Vagina (tissue), 2 donors: Measurements from ENCODE around the gene SH3BGRL2.

Experiments used
- POLR2A ChIP-seq, 2 donors: fragments of 450-650 bp; IDR thresholded peaks; one replicate each; pipeline ENCODE4 v1.6.1; 2017; ENCODE audit warnings: antibody characterized with exemption in 2 of 2, mild to moderate bottlenecking in 2 of 2, moderate library complexity in 2 of 2
- POLR2AphosphoS5 ChIP-seq, 2 donors: sonication (generic); formaldehyde crosslinking; IDR thresholded peaks; one replicate each; pipeline ENCODE4 v1.9.0; 2017; ENCODE audit warnings: antibody characterized with exemption in 2 of 2, mild to moderate bottlenecking in 2 of 2, low read depth in 1 of 2; ENCODE audit not compliant: insufficient read depth in 1 of 2
- TF ChIP-seq, protein P1 (sequence below), 3 experiments: fragments of 450-650 bp in 2 of 3; fragments of 200-600 bp in 1 of 3; sonication (generic) in 1 of 3; IDR thresholded peaks; one replicate each; pipeline ENCODE4 v1.5.1; 2017 to 2019; ENCODE audit warnings: antibody characterized with exemption in 3 of 3, mild to moderate bottlenecking in 2 of 3, moderate library complexity in 2 of 3

DNA sequence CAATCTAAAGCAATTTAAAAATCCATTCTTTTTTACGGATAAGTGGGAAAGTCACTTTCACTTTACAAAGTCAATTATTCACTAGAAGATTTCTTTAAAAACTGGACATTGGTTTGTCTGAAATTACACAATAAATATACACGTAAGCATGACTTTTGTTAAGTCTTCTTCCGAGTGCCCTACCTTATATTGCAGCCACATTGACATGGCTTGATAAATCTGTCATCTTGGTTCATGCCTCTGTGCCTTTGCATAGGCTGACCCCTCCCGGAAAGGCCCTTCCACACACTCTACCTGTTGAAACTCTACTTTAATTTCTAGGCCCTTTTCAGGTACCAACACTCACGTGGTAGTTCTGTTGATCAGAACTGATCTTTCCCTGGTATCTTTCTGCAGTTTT lies 104.1 kb downstream of the SH3BGRL2 start:
- TF ChIP-seq POLR2AphosphoS5 (IDR thresholded peaks at IDR 0.05; ENCODE audit: insufficient read depth in 1 of 2, low read depth in 1 of 2): no peak
- TF ChIP-seq, protein P1, sequence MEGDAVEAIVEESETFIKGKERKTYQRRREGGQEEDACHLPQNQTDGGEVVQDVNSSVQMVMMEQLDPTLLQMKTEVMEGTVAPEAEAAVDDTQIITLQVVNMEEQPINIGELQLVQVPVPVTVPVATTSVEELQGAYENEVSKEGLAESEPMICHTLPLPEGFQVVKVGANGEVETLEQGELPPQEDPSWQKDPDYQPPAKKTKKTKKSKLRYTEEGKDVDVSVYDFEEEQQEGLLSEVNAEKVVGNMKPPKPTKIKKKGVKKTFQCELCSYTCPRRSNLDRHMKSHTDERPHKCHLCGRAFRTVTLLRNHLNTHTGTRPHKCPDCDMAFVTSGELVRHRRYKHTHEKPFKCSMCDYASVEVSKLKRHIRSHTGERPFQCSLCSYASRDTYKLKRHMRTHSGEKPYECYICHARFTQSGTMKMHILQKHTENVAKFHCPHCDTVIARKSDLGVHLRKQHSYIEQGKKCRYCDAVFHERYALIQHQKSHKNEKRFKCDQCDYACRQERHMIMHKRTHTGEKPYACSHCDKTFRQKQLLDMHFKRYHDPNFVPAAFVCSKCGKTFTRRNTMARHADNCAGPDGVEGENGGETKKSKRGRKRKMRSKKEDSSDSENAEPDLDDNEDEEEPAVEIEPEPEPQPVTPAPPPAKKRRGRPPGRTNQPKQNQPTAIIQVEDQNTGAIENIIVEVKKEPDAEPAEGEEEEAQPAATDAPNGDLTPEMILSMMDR (IDR thresholded peaks at IDR 0.05): no peak
- TF ChIP-seq POLR2A (IDR thresholded peaks at IDR 0.05): no peak
